SKM-1 (cell line): ENCODE measurements around the gene CAMSAP1.

Source experiments
- DNase-seq: peaks from one replicate; lab custom pipeline; 2025; ENCODE audit not compliant: unreplicated experiment; lab: John Stamatoyannopoulos, UW

The CAMSAP1 gene

GRCh38 chr9:135762921-135763320 lies 144.4 kb downstream of the CAMSAP1 start:
- DNase-seq: no peak

GRCh38 chr9:135761845-135762168 lies 145.5 kb downstream of the CAMSAP1 start:
- DNase-seq: no peak

DNA sequence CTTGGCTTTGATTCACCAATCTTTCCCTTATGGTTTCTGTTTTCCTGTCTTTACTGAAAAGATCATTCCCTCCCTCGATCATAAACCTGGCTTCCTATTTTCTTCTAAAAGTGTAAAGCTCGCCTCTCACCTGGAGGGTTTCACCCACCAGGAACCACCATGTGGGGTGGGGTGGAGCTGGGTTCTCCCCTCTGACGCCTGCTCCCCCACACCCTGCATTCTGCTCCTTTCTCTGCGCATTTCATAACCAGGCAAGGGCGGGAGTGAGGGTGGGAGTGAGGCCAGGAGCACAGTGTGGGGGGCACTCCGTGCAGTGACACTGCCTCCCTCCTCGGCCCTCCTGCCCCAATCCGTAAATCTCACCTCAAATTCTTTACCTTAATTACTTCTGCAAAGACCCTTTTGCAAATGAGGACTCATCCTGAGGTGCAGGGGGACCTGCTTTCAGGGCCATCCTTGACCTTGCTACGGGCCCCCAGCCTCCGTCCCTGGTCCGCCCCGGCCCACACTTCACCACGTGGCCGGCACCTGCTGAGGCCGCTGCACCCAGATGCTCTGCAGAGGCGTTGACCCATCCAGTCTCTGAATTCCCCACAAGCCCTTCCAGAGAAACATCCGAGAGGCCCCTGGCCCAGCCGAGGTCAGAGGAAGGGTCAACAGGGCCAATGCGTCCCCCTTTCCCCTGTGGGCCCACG lies 146.0 kb downstream of the CAMSAP1 start:
- no peak for DNase-seq

GRCh38 chr9:135760465-135760864 lies 146.9 kb downstream of the CAMSAP1 start:
- no peak for DNase-seq

DNA sequence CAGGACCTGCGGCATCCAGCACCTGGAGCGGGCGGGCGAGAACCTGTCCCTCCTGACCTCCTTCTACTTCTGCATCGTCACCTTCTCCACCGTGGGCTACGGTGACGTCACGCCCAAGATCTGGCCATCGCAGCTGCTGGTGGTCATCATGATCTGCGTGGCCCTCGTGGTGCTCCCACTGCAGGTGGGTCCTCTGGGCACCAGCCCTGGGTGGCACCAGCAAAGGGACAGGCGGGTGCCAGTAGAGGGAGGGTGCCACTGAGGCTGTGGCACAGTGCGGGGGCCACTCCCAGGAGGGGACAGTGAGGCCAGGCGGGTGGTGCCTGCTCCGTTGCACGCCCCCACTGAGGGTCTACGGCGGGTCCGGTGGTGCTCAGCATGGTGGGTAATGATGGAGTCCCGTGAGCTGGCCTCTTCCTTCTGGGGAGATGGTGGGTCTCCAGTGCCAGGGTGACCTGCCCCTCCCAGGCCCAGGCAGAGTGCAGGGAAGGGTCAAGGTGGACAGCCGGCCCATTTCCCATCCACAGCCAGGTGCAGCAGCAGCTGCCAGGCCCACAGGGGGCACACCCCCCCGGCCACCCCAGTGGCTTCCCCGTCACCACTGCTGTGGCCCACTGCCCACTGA lies 147.6 kb downstream of the CAMSAP1 start:
- no peak for DNase-seq

DNA sequence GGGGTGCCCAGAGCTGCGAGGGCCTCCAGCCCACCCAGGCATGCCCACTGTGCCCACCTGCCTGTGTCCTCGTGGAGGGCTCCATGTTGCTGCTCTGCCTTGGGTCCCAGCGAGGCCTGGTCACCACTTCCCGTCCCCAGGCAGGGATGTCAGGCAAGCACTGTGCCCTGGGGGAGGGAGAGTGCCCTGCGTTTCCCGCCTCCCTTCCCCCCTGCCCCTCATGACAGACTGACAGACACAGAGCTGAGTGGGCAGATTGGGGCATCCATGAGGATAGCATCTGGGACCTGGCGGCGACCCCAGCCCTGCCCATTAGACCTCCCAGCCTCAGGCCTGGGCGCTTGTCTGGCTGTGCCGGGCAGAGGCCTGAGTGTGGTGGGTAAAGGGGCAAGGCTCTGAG lies 148.5 kb downstream of the CAMSAP1 start:
- DNase-seq: no peak
